A673 (cell line): ENCODE data around the gene STPG1.

Source experiments
- EZH2 ChIP-seq: fragments of 200-600 bp; sonication (generic); IDR thresholded peaks from 2 replicates; pipeline ENCODE4 v1.6.1; 2017; ENCODE audit warnings: borderline replicate concordance, low read depth, mild to moderate bottlenecking, mixed read lengths, antibody characterized with exemption, low read length; ENCODE audit not compliant: poor library complexity, severe bottlenecking
- TF ChIP-seq, protein P1 (sequence below): fragments of 300-800, 200-600 bp; sonication (generic); conservative IDR thresholded peaks from 2 replicates; pipeline ENCODE4 v1.5.1; 2017; ENCODE audit warnings: low read depth, mild to moderate bottlenecking, antibody characterized with exemption, low read length, moderate library complexity, mixed read lengths

- no peak for TF ChIP-seq EZH2
- TF ChIP-seq, protein P1, sequence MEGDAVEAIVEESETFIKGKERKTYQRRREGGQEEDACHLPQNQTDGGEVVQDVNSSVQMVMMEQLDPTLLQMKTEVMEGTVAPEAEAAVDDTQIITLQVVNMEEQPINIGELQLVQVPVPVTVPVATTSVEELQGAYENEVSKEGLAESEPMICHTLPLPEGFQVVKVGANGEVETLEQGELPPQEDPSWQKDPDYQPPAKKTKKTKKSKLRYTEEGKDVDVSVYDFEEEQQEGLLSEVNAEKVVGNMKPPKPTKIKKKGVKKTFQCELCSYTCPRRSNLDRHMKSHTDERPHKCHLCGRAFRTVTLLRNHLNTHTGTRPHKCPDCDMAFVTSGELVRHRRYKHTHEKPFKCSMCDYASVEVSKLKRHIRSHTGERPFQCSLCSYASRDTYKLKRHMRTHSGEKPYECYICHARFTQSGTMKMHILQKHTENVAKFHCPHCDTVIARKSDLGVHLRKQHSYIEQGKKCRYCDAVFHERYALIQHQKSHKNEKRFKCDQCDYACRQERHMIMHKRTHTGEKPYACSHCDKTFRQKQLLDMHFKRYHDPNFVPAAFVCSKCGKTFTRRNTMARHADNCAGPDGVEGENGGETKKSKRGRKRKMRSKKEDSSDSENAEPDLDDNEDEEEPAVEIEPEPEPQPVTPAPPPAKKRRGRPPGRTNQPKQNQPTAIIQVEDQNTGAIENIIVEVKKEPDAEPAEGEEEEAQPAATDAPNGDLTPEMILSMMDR: no peak
Measured at GRCh38 chr1:24418898-24419628, 5.5 kb upstream of the STPG1 start.
